Left ventricle myocardium inferior (tissue), 1 donor: ENCODE measurements around the gene AK9. TPM values are rescaled to one million over a fixed set of nuclear protein-coding genes. Genes with fewer than 3 reads are reported as not detected.

ENCODE experiments used
- DNase-seq: peaks from one replicate; pipeline ENCODE4 v3.0.0-alpha.2; 2020
- H3K27ac ChIP-seq: fragments of 200-600 bp; replicated peaks from 2 replicates; pipeline ENCODE4 v1.8.0; 2021
- H3K27me3 ChIP-seq: fragments of 200-600 bp; 2 replicates; pipeline ENCODE4 v1.8.0; 2021; ENCODE audit warnings: low read depth
- H3K36me3 ChIP-seq: fragments of 200-600 bp; 2 replicates; pipeline ENCODE4 v1.8.0; 2021
- H3K4me1 ChIP-seq: fragments of 200-600 bp; 2 replicates; pipeline ENCODE4 v1.8.0; 2021
- H3K4me3 ChIP-seq: fragments of 200-600 bp; 2 replicates; pipeline ENCODE4 v1.8.0; 2021; ENCODE audit warnings: mild to moderate bottlenecking, moderate library complexity
- H3K9me3 ChIP-seq: fragments of 200-600 bp; replicated peaks from 2 replicates; pipeline ENCODE4 v1.8.0; 2021
- intact Hi-C: fragments of 100-400 bp; cut with micrococcal nuclease; formaldehyde crosslinking; loops from one replicate; pipeline ENCODE4 v1.11.0; 2022
- total RNA-seq: library from RNA; stranded (reverse); fragmentation: NEBNext Ultra II Directional; extraction: Animal tissue kit (Norgen Biotek cat#: 25700); gene quantifications from one replicate; pipeline ENCODE4 v1.2.1, GENCODE V29; 2021
- TF ChIP-seq, protein P1 (sequence below): fragments of 200-600 bp; IDR thresholded peaks from 2 replicates; pipeline ENCODE4 v1.8.0; 2021; ENCODE audit warnings: antibody characterized with exemption, mild to moderate bottlenecking, borderline replicate concordance
- donor health status: DM: no; HTN: yes; CAD: no; lungs with severe emphysema.

Gene AK9
- total RNA-seq, 1 donor from 2014 or later, result 12.6 TPM

DNA sequence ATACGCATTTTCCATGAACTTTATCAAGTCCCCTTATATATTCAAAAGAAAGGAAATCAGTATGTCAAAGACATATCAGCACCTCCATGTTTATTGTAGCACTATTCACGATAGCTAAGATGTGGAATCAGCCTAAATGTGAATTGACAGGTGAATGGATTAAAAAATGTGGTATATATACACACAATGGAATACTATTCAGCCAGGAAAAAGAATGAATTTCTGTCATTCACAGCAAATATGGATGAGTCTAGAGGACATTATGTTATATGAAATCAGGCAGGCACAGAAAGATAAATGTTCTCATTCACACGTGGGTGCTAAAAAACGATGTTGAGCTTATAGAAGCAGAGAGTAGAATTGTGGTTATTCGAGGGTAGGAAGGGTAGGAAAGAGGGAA lies 5.4 kb upstream of the AK9 start:
- peaks cover 4% of the 10 kb centered on the region for H3K9me3 ChIP-seq
- H3K27ac ChIP-seq, result no peak overlapping the region
- no peaks in the 10 kb centered on the region for H3K27me3 ChIP-seq
- peaks cover 15% of the 10 kb centered on the region for H3K4me1 ChIP-seq
- no peak for DNase-seq
- TF ChIP-seq, protein P1, sequence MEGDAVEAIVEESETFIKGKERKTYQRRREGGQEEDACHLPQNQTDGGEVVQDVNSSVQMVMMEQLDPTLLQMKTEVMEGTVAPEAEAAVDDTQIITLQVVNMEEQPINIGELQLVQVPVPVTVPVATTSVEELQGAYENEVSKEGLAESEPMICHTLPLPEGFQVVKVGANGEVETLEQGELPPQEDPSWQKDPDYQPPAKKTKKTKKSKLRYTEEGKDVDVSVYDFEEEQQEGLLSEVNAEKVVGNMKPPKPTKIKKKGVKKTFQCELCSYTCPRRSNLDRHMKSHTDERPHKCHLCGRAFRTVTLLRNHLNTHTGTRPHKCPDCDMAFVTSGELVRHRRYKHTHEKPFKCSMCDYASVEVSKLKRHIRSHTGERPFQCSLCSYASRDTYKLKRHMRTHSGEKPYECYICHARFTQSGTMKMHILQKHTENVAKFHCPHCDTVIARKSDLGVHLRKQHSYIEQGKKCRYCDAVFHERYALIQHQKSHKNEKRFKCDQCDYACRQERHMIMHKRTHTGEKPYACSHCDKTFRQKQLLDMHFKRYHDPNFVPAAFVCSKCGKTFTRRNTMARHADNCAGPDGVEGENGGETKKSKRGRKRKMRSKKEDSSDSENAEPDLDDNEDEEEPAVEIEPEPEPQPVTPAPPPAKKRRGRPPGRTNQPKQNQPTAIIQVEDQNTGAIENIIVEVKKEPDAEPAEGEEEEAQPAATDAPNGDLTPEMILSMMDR, result no peak
- no peak overlapping the region for H3K4me3 ChIP-seq
- peaks cover 10% of the 10 kb centered on the region for H3K36me3 ChIP-seq
- intact Hi-C loops, result no loop called here

DNA sequence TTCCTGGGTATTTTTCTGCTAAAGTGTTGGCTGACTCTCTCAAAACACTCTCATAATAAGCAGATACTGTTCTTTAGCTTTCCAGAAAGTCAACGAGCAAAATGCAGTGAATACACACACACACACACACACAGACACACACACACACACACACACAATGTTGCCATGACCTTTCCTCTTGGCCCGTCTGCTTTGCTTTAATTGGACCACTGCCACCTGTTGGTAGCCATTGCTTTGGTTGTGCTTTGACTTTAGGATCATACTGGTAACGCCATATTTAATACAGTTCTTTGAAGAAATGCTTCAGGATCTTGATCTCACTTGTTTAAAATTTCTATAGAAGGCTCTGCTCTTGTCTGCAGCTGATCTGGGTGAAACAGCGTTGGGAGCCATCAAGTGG lies 4.5 kb upstream of the AK9 start:
- TF ChIP-seq, protein P1, result no peak
- Histone ChIP-seq H3K4me1 (peaks cover 21% of the 10 kb centered on the region), H3K36me3 (peaks cover 10% of the 10 kb centered on the region), H3K9me3 (peaks cover 4% of the 10 kb centered on the region), H3K27ac (no peak overlapping the region), H3K4me3 (no peak overlapping the region), H3K27me3 (no peaks in the 10 kb centered on the region)
- intact Hi-C loops, result no loop called here
- DNase-seq, result no peak

DNA sequence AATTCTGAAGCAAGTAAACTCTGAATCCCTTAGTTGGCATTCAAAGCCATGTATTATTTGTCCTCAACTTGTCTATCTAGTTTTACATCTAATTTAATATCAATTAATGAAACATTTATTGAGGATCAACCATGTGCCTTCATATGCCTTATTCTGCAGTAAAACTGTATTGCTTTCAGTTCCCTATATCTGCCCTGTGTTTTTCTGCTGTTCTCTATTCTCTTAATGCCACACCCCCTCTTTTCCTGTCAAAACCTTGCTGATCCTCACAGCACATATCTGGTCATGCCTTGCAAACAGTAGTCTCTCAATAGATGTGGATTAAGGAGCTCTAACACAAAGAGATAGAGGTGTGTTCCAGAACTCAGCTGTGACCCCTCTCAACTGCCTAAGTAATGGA lies 2.1 kb upstream of the AK9 start:
- intact Hi-C loops, result no loop called here
- DNase-seq, result no peak

DNA sequence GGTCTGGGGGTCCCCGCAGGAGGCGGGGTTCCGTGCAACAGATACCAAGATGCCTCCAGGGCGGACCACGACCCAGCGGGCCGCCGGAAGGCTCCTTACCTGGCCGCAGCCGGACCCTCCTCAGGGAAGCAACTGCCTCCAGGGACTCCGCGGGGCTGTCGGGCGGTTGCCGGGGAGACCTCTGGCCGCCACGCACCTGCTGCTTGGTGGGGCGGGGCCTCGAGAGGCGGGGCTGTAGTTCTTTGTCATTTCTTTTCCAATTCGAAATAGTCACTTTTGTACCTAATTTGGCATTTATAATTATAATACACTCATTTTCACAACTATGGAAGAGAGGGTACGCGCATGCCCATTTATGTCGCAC lies 647 bp downstream of the AK9 start:
- Histone ChIP-seq H3K36me3 (no peaks in the 10 kb centered on the region), H3K4me3 (peak overlapping the region; percentile 75), H3K27ac (peak overlapping the region; percentile 83), H3K4me1 (peaks cover 43% of the 10 kb centered on the region), H3K9me3 (no peaks in the 10 kb centered on the region), H3K27me3 (no peaks in the 10 kb centered on the region)
- intact Hi-C loops, result no loop called here
- TF ChIP-seq, protein P1, result no peak
- peak; percentile 41 for DNase-seq

More for the DNA sequence above, 2.1 kb upstream of the AK9 start:
- H3K4me1 ChIP-seq, result peaks cover 34% of the 10 kb centered on the region
- TF ChIP-seq, protein P1, result no peak
- peaks cover 10% of the 10 kb centered on the region for H3K36me3 ChIP-seq
- H3K27me3 ChIP-seq, result no peaks in the 10 kb centered on the region
- peaks cover 4% of the 10 kb centered on the region for H3K9me3 ChIP-seq
- H3K27ac ChIP-seq, result no peak overlapping the region
- H3K4me3 ChIP-seq, result no peak overlapping the region

DNA sequence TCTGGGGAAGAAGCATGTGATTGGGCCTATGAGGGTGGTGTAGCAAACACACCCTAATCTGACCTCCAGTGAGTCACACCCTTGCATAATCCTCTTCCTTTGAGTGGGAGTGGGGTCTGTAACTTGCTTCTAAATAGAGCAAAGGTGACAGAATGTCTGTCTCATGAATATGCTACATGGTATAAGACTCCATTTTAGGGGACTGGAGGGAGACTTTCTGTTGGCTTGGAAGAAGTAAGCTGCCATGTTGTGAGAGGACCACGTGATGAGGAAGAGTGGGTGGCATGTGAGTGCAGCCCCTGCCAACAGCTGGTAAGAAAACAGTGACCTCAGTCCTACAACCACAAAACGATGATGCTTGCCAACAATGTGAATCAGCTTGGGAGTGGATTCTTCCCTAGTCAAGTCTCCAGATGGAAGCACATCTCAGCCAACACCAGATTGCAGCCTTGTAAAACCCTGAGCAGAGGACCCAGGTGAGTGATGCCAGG lies 3.7 kb downstream of the AK9 start:
- Histone ChIP-seq H3K9me3 (peaks cover 6% of the 10 kb centered on the region), H3K36me3 (no peaks in the 10 kb centered on the region), H3K27ac (peak overlapping the region; percentile 24), H3K27me3 (no peaks in the 10 kb centered on the region), H3K4me1 (peaks cover 37% of the 10 kb centered on the region), H3K4me3 (no peak overlapping the region)
- DNase-seq, result no peak
- TF ChIP-seq, protein P1, result no peak
- intact Hi-C loops, result no loop called here
